Tibial nerve (tissue), 3 donors: Measurements from ENCODE around the gene M1AP.

Experiments
- CTCF ChIP-seq, 5 experiments: fragments of 200-600 bp in 3 of 5; fragments of 450-650 bp in 2 of 5; sonication (generic) in 3 of 5; IDR thresholded peaks; one replicate each; pipeline ENCODE4 v1.5.1; 2016 to 2019; ENCODE audit warnings: antibody characterized with exemption in 5 of 5, mild to moderate bottlenecking in 3 of 5, moderate library complexity in 2 of 5
- POLR2A ChIP-seq, 2 donors: fragments of 450-650 bp; IDR thresholded peaks; one replicate each; pipeline ENCODE4 v1.6.1; 2017; ENCODE audit warnings: antibody characterized with exemption in 2 of 2, mild to moderate bottlenecking in 2 of 2, moderate library complexity in 2 of 2

GRCh38 chr2:74531666-74532065 is 116.5 kb downstream of the M1AP start:
- TF ChIP-seq CTCF (IDR thresholded peaks at IDR 0.05) (no peak), POLR2A (IDR thresholded peaks at IDR 0.05) (no peak)
